ENCODE data around the gene TMEM63A. TPM values are rescaled to one million over a fixed set of nuclear protein-coding genes. Genes with fewer than 3 reads are reported as not detected.

Gene TMEM63A
- total and polyA plus RNA-seq, 10 of the 15 experiments (the other 5 are each of a cell fraction or from before 2014, with no cell fraction given), result 1.3 to 33.5 (median 15.2) TPM

DNA sequence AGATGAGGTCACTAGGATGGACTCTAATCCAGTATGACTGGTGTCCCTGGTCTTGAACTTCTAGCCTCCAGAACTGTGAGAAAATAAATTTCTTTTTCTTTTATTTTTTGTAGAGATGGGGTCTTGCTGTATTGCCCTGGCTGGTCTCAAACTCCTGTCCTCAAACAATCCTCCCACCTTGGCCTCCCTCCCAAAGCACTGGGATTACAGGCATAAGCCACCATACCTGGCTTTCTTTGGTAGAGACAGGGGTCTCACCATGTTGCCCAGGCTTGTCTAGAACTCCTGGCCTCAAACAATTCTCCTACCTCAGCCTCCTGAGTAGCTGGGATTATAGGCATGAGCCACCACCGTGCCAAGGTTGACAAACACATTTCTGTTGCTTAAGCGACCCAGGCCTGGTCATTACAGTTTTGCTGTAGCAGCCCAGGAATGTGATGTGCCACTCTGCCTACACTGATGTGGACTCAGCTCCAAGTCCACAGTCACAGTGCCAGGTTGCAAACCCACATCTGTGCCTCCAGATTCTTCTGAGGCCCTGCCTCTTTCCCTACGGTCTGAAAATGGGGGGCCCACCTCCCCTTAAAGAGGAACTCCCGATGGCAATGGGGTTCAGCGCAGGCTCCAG, 25.9 kb upstream of the TMEM63A start:
- ChIA-PET CTCF (interaction anchor here (0.7 to 1.5 kb wide), 3 partner anchors 24 to 131 kb away, joined by 3 to 8 read pairs (median 3); partner anchors contain the start of gene SRP9), SMC1A (ENCODE audit: uncharacterized antibody, unreplicated experiment) (interaction anchor here (0.7 kb wide), 1 partner anchor 11 kb away, joined by 3 read pairs; no protein-coding TSS in a partner anchor), RAD21 (ENCODE audit: unreplicated experiment) (interaction anchor here (5.3 kb wide), 1 partner anchor 131 kb away, joined by 39 read pairs; the partner anchor contains the start of gene SRP9), POLR2A (interaction anchor here (1.6 kb wide), 1 partner anchor 129 kb away, joined by 3 read pairs; no protein-coding TSS in a partner anchor)
- H3K9ac ChIP-seq (ENCODE audit: control insufficient read depth, insufficient read depth, low read length), result no peak overlapping the region
- no peak overlapping the region for H2AFZ ChIP-seq (ENCODE audit: control insufficient read depth, low read depth, low read length)
- BruUV-seq (replicated peaks), result no TSS peak
- no peaks in the 10 kb centered on the region for H3K27me3 ChIP-seq (replicated peaks in 1 of 2; ENCODE audit: control insufficient read depth in 2 of 2, insufficient read depth in 2 of 2, low read length in 1 of 2)
- intact Hi-C loops (cut with micrococcal nuclease; ENCODE audit: unreplicated experiment), result no loop called here
- peaks cover 4% of the 10 kb centered on the region; the same call in 1 of the 2 replicates for H3K4me1 ChIP-seq (ENCODE audit: control insufficient read depth, insufficient read depth, low read length)
- no peaks in the 10 kb centered on the region for H3K9me3 ChIP-seq (replicated peaks; ENCODE audit: control insufficient read depth, insufficient read depth, low read length)
- H4K20me1 ChIP-seq (ENCODE audit: control insufficient read depth, insufficient read depth), result no peaks in the 10 kb centered on the region
- ATAC-seq (no peak), DNase-seq (ENCODE audit: low read depth, low spot score) (no peak), FAIRE-seq (no peak)
- in situ Hi-C loops (cut with MboI), result no loop called here
- no peak overlapping the region for H3K4me2 ChIP-seq (ENCODE audit: control insufficient read depth, insufficient read depth)
- 64% methylated on average over 5 of the region's 5 CpGs for WGBS (ENCODE audit: insufficient coverage, insufficient replicate concordance, low lambda C conversion rate, missing lambda C conversion rate)
- no peaks in the 10 kb centered on the region for H3K36me3 ChIP-seq (ENCODE audit: control insufficient read depth in 2 of 2, insufficient read depth in 2 of 2, low read length in 1 of 2)
- no peaks in the 10 kb centered on the region for H3K79me2 ChIP-seq (ENCODE audit: control insufficient read depth, insufficient read depth, low read length)
- no peak overlapping the region for H3K4me3 ChIP-seq
- no peak overlapping the region for H3K27ac ChIP-seq (ENCODE audit: control insufficient read depth, insufficient read depth)
- TF ChIP-seq CBFB (IDR thresholded peaks at IDR 0.05; ENCODE audit: low read depth), result no peak
- TF ChIP-seq ZNF622 (IDR thresholded peaks at IDR 0.05), result no peak
- no peak for TF ChIP-seq MXI1 (IDR thresholded peaks at IDR 0.05; ENCODE audit: low read depth, low read length)
- TF ChIP-seq BMI1 (IDR thresholded peaks at IDR 0.05; ENCODE audit: borderline replicate concordance), result no peak
- TF ChIP-seq ATF7 (IDR thresholded peaks at IDR 0.05; ENCODE audit: low read depth), result no peak
- no peak for TF ChIP-seq FOXM1 (IDR thresholded peaks at IDR 0.05; ENCODE audit: low read depth, low read length)
- no peak for TF ChIP-seq NRF1 (conservative IDR thresholded peaks at IDR 0.05; ENCODE audit: low read depth, low read length)
- TF ChIP-seq, protein P1, sequence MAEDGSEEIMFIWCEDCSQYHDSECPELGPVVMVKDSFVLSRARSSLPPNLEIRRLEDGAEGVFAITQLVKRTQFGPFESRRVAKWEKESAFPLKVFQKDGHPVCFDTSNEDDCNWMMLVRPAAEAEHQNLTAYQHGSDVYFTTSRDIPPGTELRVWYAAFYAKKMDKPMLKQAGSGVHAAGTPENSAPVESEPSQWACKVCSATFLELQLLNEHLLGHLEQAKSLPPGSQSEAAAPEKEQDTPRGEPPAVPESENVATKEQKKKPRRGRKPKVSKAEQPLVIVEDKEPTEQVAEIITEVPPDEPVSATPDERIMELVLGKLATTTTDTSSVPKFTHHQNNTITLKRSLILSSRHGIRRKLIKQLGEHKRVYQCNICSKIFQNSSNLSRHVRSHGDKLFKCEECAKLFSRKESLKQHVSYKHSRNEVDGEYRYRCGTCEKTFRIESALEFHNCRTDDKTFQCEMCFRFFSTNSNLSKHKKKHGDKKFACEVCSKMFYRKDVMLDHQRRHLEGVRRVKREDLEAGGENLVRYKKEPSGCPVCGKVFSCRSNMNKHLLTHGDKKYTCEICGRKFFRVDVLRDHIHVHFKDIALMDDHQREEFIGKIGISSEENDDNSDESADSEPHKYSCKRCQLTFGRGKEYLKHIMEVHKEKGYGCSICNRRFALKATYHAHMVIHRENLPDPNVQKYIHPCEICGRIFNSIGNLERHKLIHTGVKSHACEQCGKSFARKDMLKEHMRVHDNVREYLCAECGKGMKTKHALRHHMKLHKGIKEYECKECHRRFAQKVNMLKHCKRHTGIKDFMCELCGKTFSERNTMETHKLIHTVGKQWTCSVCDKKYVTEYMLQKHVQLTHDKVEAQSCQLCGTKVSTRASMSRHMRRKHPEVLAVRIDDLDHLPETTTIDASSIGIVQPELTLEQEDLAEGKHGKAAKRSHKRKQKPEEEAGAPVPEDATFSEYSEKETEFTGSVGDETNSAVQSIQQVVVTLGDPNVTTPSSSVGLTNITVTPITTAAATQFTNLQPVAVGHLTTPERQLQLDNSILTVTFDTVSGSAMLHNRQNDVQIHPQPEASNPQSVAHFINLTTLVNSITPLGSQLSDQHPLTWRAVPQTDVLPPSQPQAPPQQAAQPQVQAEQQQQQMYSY (CRISPR knock-in tag; IDR thresholded peaks at IDR 0.05), result no peak
- no peak for TF ChIP-seq HDGF (IDR thresholded peaks at IDR 0.05)
- TF ChIP-seq, protein P2, sequence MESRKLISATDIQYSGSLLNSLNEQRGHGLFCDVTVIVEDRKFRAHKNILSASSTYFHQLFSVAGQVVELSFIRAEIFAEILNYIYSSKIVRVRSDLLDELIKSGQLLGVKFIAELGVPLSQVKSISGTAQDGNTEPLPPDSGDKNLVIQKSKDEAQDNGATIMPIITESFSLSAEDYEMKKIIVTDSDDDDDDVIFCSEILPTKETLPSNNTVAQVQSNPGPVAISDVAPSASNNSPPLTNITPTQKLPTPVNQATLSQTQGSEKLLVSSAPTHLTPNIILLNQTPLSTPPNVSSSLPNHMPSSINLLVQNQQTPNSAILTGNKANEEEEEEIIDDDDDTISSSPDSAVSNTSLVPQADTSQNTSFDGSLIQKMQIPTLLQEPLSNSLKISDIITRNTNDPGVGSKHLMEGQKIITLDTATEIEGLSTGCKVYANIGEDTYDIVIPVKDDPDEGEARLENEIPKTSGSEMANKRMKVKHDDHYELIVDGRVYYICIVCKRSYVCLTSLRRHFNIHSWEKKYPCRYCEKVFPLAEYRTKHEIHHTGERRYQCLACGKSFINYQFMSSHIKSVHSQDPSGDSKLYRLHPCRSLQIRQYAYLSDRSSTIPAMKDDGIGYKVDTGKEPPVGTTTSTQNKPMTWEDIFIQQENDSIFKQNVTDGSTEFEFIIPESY (IDR thresholded peaks at IDR 0.05), result no peak
- TF ChIP-seq, protein P3, sequence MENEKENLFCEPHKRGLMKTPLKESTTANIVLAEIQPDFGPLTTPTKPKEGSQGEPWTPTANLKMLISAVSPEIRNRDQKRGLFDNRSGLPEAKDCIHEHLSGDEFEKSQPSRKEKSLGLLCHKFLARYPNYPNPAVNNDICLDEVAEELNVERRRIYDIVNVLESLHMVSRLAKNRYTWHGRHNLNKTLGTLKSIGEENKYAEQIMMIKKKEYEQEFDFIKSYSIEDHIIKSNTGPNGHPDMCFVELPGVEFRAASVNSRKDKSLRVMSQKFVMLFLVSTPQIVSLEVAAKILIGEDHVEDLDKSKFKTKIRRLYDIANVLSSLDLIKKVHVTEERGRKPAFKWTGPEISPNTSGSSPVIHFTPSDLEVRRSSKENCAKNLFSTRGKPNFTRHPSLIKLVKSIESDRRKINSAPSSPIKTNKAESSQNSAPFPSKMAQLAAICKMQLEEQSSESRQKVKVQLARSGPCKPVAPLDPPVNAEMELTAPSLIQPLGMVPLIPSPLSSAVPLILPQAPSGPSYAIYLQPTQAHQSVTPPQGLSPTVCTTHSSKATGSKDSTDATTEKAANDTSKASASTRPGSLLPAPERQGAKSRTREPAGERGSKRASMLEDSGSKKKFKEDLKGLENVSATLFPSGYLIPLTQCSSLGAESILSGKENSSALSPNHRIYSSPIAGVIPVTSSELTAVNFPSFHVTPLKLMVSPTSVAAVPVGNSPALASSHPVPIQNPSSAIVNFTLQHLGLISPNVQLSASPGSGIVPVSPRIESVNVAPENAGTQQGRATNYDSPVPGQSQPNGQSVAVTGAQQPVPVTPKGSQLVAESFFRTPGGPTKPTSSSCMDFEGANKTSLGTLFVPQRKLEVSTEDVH (IDR thresholded peaks at IDR 0.05; ENCODE audit: low read depth, partially characterized antibody), result no peak
- TF ChIP-seq EP300 (IDR thresholded peaks at IDR 0.05; ENCODE audit: borderline replicate concordance in 1 of 2, control insufficient read depth in 1 of 2, low read depth in 2 of 2, low read length in 2 of 2), result no peak
- TF ChIP-seq, protein P4, sequence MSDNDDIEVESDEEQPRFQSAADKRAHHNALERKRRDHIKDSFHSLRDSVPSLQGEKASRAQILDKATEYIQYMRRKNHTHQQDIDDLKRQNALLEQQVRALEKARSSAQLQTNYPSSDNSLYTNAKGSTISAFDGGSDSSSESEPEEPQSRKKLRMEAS (IDR thresholded peaks at IDR 0.05; ENCODE audit: low read depth, low read length), result no peak
- TF ChIP-seq FOXK2 (IDR thresholded peaks at IDR 0.05), result no peak
- TF ChIP-seq EED (IDR thresholded peaks at IDR 0.05; ENCODE audit: low read depth), result no peak
